ENCODE data around the gene SCAF8. TPM values are rescaled to one million over a fixed set of nuclear protein-coding genes. Genes with fewer than 3 reads are reported as not detected.

The SCAF8 gene
- total RNA-seq, 1 experiment from 2014 or later: 28.6 TPM

GRCh38 chr6:154705471-154706113, 27.6 kb upstream of the SCAF8 start:
- no peak for DNase-seq
- TF ChIP-seq CTCF (IDR thresholded peaks at IDR 0.05; ENCODE audit: unreplicated experiment): no peak
- H3K27me3 Mint-ChIP-seq (ENCODE audit: unreplicated experiment): peaks cover 23% of the 10 kb centered on the region
- H3K36me3 Mint-ChIP-seq (ENCODE audit: insufficient read depth, unreplicated experiment): no peaks in the 10 kb centered on the region
- H3K27ac Mint-ChIP-seq (ENCODE audit: unreplicated experiment): no peak overlapping the region
- BruUV-seq (replicated peaks): no TSS peak
- intact Hi-C loops (cut with micrococcal nuclease; ENCODE audit: unreplicated experiment): no loop called here
- CTCF ChIA-PET: interaction anchor here (0.7 kb wide), 1 partner anchor 101 kb away, joined by 3 read pairs; no protein-coding TSS in a partner anchor
- H3K9me3 Mint-ChIP-seq (ENCODE audit: low read depth, unreplicated experiment): no peaks in the 10 kb centered on the region
- no peaks in the 10 kb centered on the region for H3K4me1 Mint-ChIP-seq (ENCODE audit: low read depth, unreplicated experiment)
- H3K4me3 Mint-ChIP-seq (ENCODE audit: low read depth, unreplicated experiment): no peak overlapping the region

- no TSS peak for BruUV-seq (replicated peaks)
- H3K4me3 Mint-ChIP-seq (ENCODE audit: low read depth, unreplicated experiment): no peak overlapping the region
- H3K9me3 Mint-ChIP-seq (ENCODE audit: low read depth, unreplicated experiment): no peaks in the 10 kb centered on the region
- TF ChIP-seq CTCF (IDR thresholded peaks at IDR 0.05; ENCODE audit: unreplicated experiment): no peak
- intact Hi-C loops (cut with micrococcal nuclease; ENCODE audit: unreplicated experiment): no loop called here
- no peaks in the 10 kb centered on the region for H3K36me3 Mint-ChIP-seq (ENCODE audit: insufficient read depth, unreplicated experiment)
- DNase-seq: no peak
- no peaks in the 10 kb centered on the region for H3K4me1 Mint-ChIP-seq (ENCODE audit: low read depth, unreplicated experiment)
- CTCF ChIA-PET: interaction anchor here (0.7 kb wide), 1 partner anchor 100 kb away, joined by 3 read pairs; no protein-coding TSS in a partner anchor
- H3K27me3 Mint-ChIP-seq (ENCODE audit: unreplicated experiment): peaks cover 23% of the 10 kb centered on the region
- H3K27ac Mint-ChIP-seq (ENCODE audit: unreplicated experiment): no peak overlapping the region
Measured at GRCh38 chr6:154706389-154706788, 26.8 kb upstream of the SCAF8 start.

GRCh38 chr6:154709621-154710020, 23.6 kb upstream of the SCAF8 start:
- CTCF ChIA-PET: no interaction called here

GRCh38 chr6:154710689-154711088, 22.5 kb upstream of the SCAF8 start:
- no TSS peak for BruUV-seq (replicated peaks)
- CTCF ChIA-PET: interaction anchor here (0.6 kb wide), 1 partner anchor 95 kb away, joined by 3 read pairs; no protein-coding TSS in a partner anchor

More at GRCh38 chr6:154709621-154710020, 23.6 kb upstream of the SCAF8 start:
- intact Hi-C loops (cut with micrococcal nuclease; ENCODE audit: unreplicated experiment): no loop called here
- H3K4me3 Mint-ChIP-seq (ENCODE audit: low read depth, unreplicated experiment): no peak overlapping the region
- no peaks in the 10 kb centered on the region for H3K9me3 Mint-ChIP-seq (ENCODE audit: low read depth, unreplicated experiment)
- H3K27ac Mint-ChIP-seq (ENCODE audit: unreplicated experiment): no peak overlapping the region
- no peak for DNase-seq
- TF ChIP-seq CTCF (IDR thresholded peaks at IDR 0.05; ENCODE audit: unreplicated experiment): no peak
- no peaks in the 10 kb centered on the region for H3K27me3 Mint-ChIP-seq (ENCODE audit: unreplicated experiment)
- BruUV-seq (replicated peaks): no TSS peak
- H3K4me1 Mint-ChIP-seq (ENCODE audit: low read depth, unreplicated experiment): no peaks in the 10 kb centered on the region
- no peaks in the 10 kb centered on the region for H3K36me3 Mint-ChIP-seq (ENCODE audit: insufficient read depth, unreplicated experiment)

More at GRCh38 chr6:154710689-154711088, 22.5 kb upstream of the SCAF8 start:
- intact Hi-C loops (cut with micrococcal nuclease; ENCODE audit: unreplicated experiment): no loop called here
- no peak for DNase-seq
- Mint-ChIP-seq H3K4me1 (ENCODE audit: low read depth, unreplicated experiment) (no peaks in the 10 kb centered on the region), H3K4me3 (ENCODE audit: low read depth, unreplicated experiment) (no peak overlapping the region), H3K27me3 (ENCODE audit: unreplicated experiment) (no peaks in the 10 kb centered on the region), H3K27ac (ENCODE audit: unreplicated experiment) (no peak overlapping the region), H3K9me3 (ENCODE audit: low read depth, unreplicated experiment) (no peaks in the 10 kb centered on the region), H3K36me3 (ENCODE audit: insufficient read depth, unreplicated experiment) (no peaks in the 10 kb centered on the region)
- TF ChIP-seq CTCF (IDR thresholded peaks at IDR 0.05; ENCODE audit: unreplicated experiment): no peak

Data from Calu3 (cell line).